M059J (cell line): ENCODE measurements around the gene SLC7A11. TPM values are rescaled to one million over a fixed set of nuclear protein-coding genes. Genes with fewer than 3 reads are reported as not detected.
A peak's percentile ranks its signal among the peaks of the same experiment; 100 is the strongest.

Experiments
- DNase-seq: peaks from one replicate; pipeline ENCODE4 v3.0.0-alpha.2; 2012; ENCODE audit warnings: low read depth
- total RNA-seq: library from RNA; depleted of rRNA; stranded (reverse); fragments of >200 nt; shearing (Covaris generic); gene quantifications from 2 replicates; pipeline ENCODE4 v1.2.3, GENCODE V29; 2014

SLC7A11 gene
- total RNA-seq, 1 experiment from 2014 or later: 9.2 TPM

- DNase-seq: no peak
Measured at GRCh38 chr4:138163171-138163570, 79.0 kb downstream of the SLC7A11 start.

DNA sequence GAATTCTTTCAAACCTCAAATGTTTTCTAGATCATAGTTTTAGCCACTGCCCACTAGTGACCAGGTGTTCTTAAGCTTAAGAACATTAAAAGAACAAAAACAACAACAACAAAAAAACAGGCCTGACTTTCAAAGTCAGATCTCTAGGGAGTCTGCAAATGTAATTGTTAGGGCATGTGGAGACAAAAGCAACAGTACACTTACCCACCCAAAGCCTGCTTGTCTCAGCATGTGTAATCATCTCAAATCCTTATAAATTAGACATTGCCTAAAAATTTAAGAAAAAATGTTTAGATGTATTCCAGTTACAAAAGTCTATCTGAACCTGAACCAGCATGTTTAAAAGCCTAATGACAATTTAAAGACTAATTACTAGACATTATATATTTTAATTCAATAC, 79.9 kb downstream of the SLC7A11 start:
- no peak for DNase-seq

- DNase-seq: no peak
Measured at GRCh38 chr4:138161351-138161750, 80.8 kb downstream of the SLC7A11 start.

GRCh38 chr4:138158746-138159297, 83.3 kb downstream of the SLC7A11 start:
- DNase-seq: peak; percentile 79

DNA sequence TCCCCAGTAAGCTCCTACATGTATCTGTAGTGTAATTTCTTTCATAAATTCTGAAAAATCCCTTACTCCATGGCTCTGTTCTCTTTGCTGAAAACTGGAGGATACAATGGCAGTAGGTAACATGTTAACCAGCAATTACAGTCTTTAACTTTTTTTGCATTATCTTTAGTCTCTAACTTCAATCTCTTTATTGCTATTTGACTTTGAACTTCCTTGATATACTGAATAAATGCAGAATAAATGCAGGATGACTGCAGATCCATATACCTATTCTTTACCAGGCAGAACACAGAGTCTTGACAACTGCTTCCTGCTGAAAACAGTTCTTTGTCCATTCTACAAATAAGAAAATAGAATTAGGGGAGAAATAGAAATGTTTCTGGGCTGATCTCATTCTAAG, 101.3 kb downstream of the SLC7A11 start:
- DNase-seq: no peak

DNA sequence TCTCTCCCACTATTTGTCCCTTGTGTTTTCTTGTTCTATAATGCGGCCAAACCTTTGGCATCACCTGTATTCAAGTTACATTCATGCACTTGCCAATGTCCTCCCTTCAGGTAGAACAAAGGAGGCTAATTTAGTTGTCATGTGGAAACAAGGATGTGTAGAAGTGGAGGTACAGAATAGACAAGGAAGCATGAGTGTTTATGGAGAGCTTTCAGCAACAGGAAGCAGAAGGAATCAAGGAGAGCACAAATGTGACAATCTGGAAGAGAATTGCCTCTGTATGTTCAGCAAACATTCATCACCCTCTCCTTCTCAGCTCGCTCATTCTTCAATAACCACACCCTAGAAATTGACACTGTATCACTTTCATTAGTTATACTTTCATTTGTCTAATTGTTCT, 103.4 kb downstream of the SLC7A11 start:
- no peak for DNase-seq

- no peak for DNase-seq
Measured at GRCh38 chr4:138135610-138136009, 106.5 kb downstream of the SLC7A11 start.

DNA sequence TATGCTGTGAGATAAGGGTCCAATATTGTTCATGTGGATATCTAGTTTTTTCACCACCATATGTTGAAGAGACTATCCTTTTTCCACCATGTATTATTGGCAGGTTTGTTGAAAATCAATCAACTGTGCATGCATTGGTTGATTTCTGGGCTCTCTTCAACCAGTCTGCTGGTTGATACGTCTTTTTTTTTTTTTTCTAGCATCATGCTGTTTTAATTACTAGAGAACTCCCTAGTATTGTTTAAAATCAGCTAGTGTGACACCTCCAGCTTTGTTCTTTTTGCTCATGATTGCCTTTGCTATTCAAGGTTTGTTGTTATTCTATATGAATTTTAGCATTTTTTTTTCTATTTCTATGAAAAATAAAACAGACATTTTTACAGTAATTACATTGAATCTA, 123.9 kb downstream of the SLC7A11 start:
- DNase-seq: no peak

- DNase-seq: no peak
Measured at GRCh38 chr4:138115053-138115452, 127.1 kb downstream of the SLC7A11 start.

DNA sequence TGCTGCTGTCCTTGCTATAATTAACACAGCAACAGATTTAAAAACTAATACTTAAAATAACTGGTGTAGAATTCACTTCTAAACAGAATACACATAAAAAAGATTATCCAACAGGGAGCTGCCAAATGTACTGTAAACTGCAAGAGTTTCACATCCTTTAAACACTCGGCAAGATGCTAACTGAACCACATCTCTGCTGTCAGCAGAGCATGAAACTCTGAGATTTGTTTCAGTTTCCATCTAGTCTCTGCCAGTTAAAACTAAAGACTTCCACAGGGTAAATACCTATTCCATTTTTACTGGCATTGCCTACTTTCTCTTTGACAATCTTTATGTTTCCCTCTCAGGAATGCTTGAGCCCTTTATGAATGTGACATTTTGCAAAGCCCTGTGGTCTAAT, 127.7 kb downstream of the SLC7A11 start:
- DNase-seq: peak; percentile 30
